GM13976 (cell line): Measurements from ENCODE around the gene THNSL1.
A peak's percentile ranks its signal among the peaks of the same experiment; 100 is the strongest.
"Not testable (repeated sequence)": the region's sequence is repeated elsewhere in the genome, so short reads cannot be mapped to it uniquely, and the experiment has no call there.

Experiments used
- DNase-seq: peaks from one replicate; pipeline ENCODE4 v3.0.0; 2012; ENCODE audit warnings: low spot score
- CTCF ChIP-seq: IDR thresholded peaks from 2 replicates; pipeline ENCODE4 v1.5.1; 2012; ENCODE audit warnings: borderline replicate concordance, mild to moderate bottlenecking; ENCODE audit not compliant: insufficient read depth; ENCODE audit errors: extremely low read depth, missing control alignments, control extremely low read depth
- in situ Hi-C: fragments of 300-500 bp; cut with MboI; formaldehyde crosslinking; loops from one replicate; pipeline ENCODE4 v1.12.0; 2022; ENCODE audit warnings: low sequenced_read_pairs, mixed read lengths, inconsistent platforms; ENCODE audit not compliant: unreplicated experiment

Gene THNSL1

GRCh38 chr10:25016376-25017153 is at the start of gene THNSL1:
Gene THNSL1, plus strand, starts transcription at chr10:25016612. Its CDS starts 6,612 bp downstream, at chr10:25023224.
- in situ Hi-C loops: no loop called here
- DNase-seq: peak; percentile 96

GRCh38 chr10:24966962-24967481 is 49.4 kb upstream of the THNSL1 start:
- TF ChIP-seq CTCF: no peak
- in situ Hi-C loops: no loop called here
- no peak for DNase-seq

More at GRCh38 chr10:25016376-25017153, at the start of gene THNSL1:
- TF ChIP-seq CTCF: no peak

GRCh38 chr10:24968349-24968748 is 48.1 kb upstream of the THNSL1 start:
- no peak for DNase-seq
- no peak for TF ChIP-seq CTCF
- in situ Hi-C loops: no loop called here

DNA sequence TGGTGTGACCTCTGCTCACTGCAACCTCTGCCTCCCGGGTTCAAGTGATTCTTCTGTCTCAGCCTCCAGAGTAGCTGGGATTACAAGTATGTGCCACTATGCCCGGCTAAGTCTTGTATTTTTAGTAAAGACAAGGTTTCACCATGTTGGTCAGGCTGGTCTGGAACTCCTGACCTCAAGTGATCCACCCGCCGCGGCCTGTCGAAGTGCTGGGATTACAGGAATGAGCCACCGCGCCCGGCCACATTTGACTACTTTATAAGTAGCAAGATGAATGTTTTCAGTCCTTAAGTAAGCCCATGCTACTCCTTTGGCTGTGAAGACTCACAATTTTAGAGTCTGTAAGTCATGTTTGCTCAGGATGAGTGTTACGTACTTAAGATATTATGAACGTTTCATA is 47.5 kb upstream of the THNSL1 start:
- DNase-seq, in situ Hi-C loops: not testable (repeated sequence)

DNA sequence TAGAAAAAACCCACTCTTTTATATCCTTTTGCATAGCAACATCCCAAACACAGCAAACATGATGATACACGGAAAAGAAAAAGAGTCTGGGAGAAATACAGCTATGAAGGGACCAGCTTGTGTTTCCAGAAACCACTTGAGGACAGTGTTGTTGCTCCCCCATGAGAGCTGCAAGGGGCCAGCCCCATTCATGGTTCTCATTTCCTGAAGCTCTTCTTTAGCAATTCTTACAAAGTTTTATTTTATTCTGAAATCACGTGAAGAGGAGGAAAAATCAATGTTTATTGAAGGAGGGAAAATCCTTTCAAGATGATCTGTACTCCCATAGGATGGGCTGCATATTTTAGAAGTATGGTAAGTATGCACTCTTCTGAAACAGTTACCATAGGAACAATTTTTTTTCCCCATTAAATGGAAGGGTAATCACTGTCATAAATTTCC is 46.6 kb upstream of the THNSL1 start:
- no peak for TF ChIP-seq CTCF
- in situ Hi-C loops: no loop called here
- DNase-seq: no peak

- in situ Hi-C loops: no loop called here
- DNase-seq: no peak
- no peak for TF ChIP-seq CTCF
Observed at GRCh38 chr10:24971374-24971773, 45.0 kb upstream of the THNSL1 start.

DNA sequence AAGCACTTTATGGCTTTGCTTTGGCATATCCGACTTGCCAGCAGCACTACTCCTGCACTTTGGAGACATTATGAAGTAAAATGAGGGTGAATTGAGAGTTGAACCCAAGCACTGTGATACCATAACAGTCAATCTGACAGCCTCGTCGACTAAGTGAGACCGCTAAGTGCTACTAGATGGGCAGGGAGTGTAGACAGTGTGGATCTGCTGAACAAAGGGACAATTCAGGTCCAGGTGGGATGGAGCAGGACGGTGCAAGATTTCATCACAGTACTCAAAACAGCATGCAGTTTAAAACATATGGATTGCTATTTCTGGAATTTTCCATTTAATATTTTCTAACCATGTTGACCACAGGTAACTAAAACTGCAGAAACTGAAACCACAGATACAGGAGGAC is 43.2 kb upstream of the THNSL1 start:
- in situ Hi-C loops: no loop called here

More for the DNA sequence above, 43.2 kb upstream of the THNSL1 start:
- no peak for TF ChIP-seq CTCF
- no peak for DNase-seq
